ENCODE measurements around the gene CARS1. TPM values are rescaled to one million over a fixed set of nuclear protein-coding genes. Genes with fewer than 3 reads are reported as not detected.

Gene CARS1
- total and polyA plus RNA-seq, 2 of the 4 experiments (the other 2 are of a cell fraction): 72.7 to 78.3 TPM

GRCh38 chr11:3087373-3087772 is 30.1 kb upstream of the CARS1 start:
- Histone ChIP-seq H3K79me1 (ENCODE audit: low read depth in 1 of 2, low read length in 2 of 2) (peaks cover 0 to 6% of the 10 kb centered on the region in 2 experiments; a peak in 1 of 4 replicates), H2AK5ac (ENCODE audit: low read depth, low read length) (no peak overlapping the region), H3K4me2 (ENCODE audit: low read depth, low read length) (no peak overlapping the region), H2BK15ac (ENCODE audit: low read depth, low read length) (no peak overlapping the region), H3K36me3 (ENCODE audit: control insufficient read depth, insufficient read depth, low read length) (peaks cover 23% of the 10 kb centered on the region; the same call in 1 of the 2 replicates), H3K9ac (ENCODE audit: low read depth, low read length) (no peak overlapping the region), H3K27ac (ENCODE audit: insufficient read depth, low read length) (no peak overlapping the region), H3K9me3 (ENCODE audit: control insufficient read depth, insufficient read depth, low read length) (no peaks in the 10 kb centered on the region), H3K14ac (replicated peaks; ENCODE audit: low read depth, low read length) (no peak overlapping the region), H3K9me1 (ENCODE audit: insufficient read depth, low read length) (no peaks in the 10 kb centered on the region), H4K20me1 (ENCODE audit: insufficient read depth, low read length) (peaks cover 8% of the 10 kb centered on the region), H2BK20ac (ENCODE audit: low read depth, low read length) (no peak overlapping the region), H3K18ac (ENCODE audit: low read depth, low read length) (no peak overlapping the region), H2BK5ac (ENCODE audit: low read depth, low read length, poor library complexity, severe bottlenecking) (no peak overlapping the region), H3K4me1 (ENCODE audit: control insufficient read depth, insufficient read depth, low read length) (no peaks in the 10 kb centered on the region), H3K27me3 (ENCODE audit: control insufficient read depth, insufficient read depth, low read length) (0 out of 2 replicates have a peak, but pooled peaks cover 1% of the 10 kb centered on the region), H3K4me3 (ENCODE audit: insufficient read depth, low read depth, low read length) (no peak overlapping the region), H2BK120ac (ENCODE audit: low read depth, low read length) (no peak overlapping the region), H3K23ac (ENCODE audit: low read depth, low read length) (no peak overlapping the region), H4K91ac (ENCODE audit: insufficient read depth, low read depth, low read length) (no peak overlapping the region), H2AK9ac (replicated peaks; ENCODE audit: low read depth, low read length, poor library complexity) (no peak overlapping the region), H3K4ac (ENCODE audit: low read depth, low read length) (no peak overlapping the region), H2AFZ (replicated peaks; ENCODE audit: low read length, poor library complexity) (no peak overlapping the region), H4K5ac (ENCODE audit: low read depth, low read length) (no peak overlapping the region), H4K8ac (ENCODE audit: low read depth in 2 of 2, low read length in 2 of 2) (no peak overlapping the region), H3K56ac (ENCODE audit: extremely low read depth, insufficient read depth, low read length) (no peak overlapping the region)
- ChIA-PET CTCF (no interaction called here), POLR2A (ENCODE audit: unreplicated experiment) (no interaction called here)
- no TSS peak for BruUV-seq (replicated peaks)
- in situ Hi-C loops (cut with MboI; ENCODE audit: low sequenced_read_pairs): no loop called here
- no peak for ATAC-seq (ENCODE audit: low read depth)
- WGBS, 2 experiments (ENCODE audit: extremely low coverage in 2 of 2, insufficient read length in 1 of 2): no CpG with 5 or more reads among the region's 11 CpGs
- no peak for TF ChIP-seq BHLHE40 (IDR thresholded peaks at IDR 0.05; ENCODE audit: low read depth, low read length)
- no peak for TF ChIP-seq RFX5 (IDR thresholded peaks at IDR 0.05; ENCODE audit: low read depth, low read length)
- TF ChIP-seq USF2 (IDR thresholded peaks at IDR 0.05; ENCODE audit: low read depth, low read length): no peak
- no peak for TF ChIP-seq MXI1 (IDR thresholded peaks at IDR 0.05; ENCODE audit: borderline replicate concordance, low read depth, low read length)
- TF ChIP-seq FOS (IDR thresholded peaks at IDR 0.05; ENCODE audit: low read depth, low read length): no peak
- no peak for TF ChIP-seq POLR2A (IDR thresholded peaks at IDR 0.05; ENCODE audit: low read depth, low read length)
- no peak for TF ChIP-seq MAFK (IDR thresholded peaks at IDR 0.05; ENCODE audit: low read depth, low read length)
- no peak for TF ChIP-seq NFE2L2 (IDR thresholded peaks at IDR 0.05; ENCODE audit: low read depth, low read length)
- no peak for TF ChIP-seq RCOR1 (IDR thresholded peaks at IDR 0.05; ENCODE audit: insufficient replicate concordance, low read length)
- TF ChIP-seq CHD1 (IDR thresholded peaks at IDR 0.05; ENCODE audit: low read depth, low read length): no peak
- TF ChIP-seq, protein P1, sequence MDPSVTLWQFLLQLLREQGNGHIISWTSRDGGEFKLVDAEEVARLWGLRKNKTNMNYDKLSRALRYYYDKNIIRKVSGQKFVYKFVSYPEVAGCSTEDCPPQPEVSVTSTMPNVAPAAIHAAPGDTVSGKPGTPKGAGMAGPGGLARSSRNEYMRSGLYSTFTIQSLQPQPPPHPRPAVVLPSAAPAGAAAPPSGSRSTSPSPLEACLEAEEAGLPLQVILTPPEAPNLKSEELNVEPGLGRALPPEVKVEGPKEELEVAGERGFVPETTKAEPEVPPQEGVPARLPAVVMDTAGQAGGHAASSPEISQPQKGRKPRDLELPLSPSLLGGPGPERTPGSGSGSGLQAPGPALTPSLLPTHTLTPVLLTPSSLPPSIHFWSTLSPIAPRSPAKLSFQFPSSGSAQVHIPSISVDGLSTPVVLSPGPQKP (IDR thresholded peaks at IDR 0.05; ENCODE audit: borderline replicate concordance, low read depth, low read length): no peak
- TF ChIP-seq SMC3 (IDR thresholded peaks at IDR 0.05; ENCODE audit: low read depth, low read length): no peak
- TF ChIP-seq, protein P2, sequence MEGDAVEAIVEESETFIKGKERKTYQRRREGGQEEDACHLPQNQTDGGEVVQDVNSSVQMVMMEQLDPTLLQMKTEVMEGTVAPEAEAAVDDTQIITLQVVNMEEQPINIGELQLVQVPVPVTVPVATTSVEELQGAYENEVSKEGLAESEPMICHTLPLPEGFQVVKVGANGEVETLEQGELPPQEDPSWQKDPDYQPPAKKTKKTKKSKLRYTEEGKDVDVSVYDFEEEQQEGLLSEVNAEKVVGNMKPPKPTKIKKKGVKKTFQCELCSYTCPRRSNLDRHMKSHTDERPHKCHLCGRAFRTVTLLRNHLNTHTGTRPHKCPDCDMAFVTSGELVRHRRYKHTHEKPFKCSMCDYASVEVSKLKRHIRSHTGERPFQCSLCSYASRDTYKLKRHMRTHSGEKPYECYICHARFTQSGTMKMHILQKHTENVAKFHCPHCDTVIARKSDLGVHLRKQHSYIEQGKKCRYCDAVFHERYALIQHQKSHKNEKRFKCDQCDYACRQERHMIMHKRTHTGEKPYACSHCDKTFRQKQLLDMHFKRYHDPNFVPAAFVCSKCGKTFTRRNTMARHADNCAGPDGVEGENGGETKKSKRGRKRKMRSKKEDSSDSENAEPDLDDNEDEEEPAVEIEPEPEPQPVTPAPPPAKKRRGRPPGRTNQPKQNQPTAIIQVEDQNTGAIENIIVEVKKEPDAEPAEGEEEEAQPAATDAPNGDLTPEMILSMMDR (conservative IDR thresholded peaks at IDR 0.05; ENCODE audit: low read depth, low read length): no peak
- no peak for TF ChIP-seq MAZ (IDR thresholded peaks at IDR 0.05; ENCODE audit: borderline replicate concordance, low read depth, low read length)
- TF ChIP-seq CEBPB (IDR thresholded peaks at IDR 0.05; ENCODE audit: low read depth, low read length): no peak
- intact Hi-C loops (cut with micrococcal nuclease): no loop called here
- dilution Hi-C loops (cut with HindIII; ENCODE audit: low sequenced_read_pairs, unreplicated experiment): no loop called here
- DNase-seq: no peak

All from IMR-90 (cell line).